ENCODE measurements around the gene IFITM5. TPM values are rescaled to one million over a fixed set of nuclear protein-coding genes. Genes with fewer than 3 reads are reported as not detected.
A peak's percentile ranks its signal among the peaks of the same experiment; 100 is the strongest.
"Not testable (repeated sequence)": the region's sequence is repeated elsewhere in the genome, so short reads cannot be mapped to it uniquely, and the experiment has no call there.

The IFITM5 gene
- total RNA-seq, 1 experiment from 2014 or later: not detected

DNA sequence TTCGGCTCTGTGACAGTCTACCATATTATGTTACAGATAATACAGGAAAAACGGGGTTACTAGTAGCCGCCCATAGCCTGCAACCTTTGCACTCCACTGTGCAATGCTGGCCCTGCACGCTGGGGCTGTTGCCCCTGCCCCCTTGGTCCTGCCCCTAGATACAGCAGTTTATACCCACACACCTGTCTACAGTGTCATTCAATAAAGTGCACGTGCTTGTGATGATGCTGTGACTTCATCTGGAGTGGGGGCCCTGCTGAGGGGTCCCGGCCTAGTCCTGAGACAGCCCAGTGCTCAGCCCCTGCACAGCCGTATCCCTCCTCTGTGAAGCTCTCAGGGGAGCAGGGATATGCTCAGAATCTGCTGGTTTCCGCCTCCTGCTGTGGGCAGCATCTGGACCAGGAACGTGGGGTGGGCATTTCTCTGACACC is 15.7 kb upstream of the IFITM5 start:
- TF ChIP-seq, protein P1, sequence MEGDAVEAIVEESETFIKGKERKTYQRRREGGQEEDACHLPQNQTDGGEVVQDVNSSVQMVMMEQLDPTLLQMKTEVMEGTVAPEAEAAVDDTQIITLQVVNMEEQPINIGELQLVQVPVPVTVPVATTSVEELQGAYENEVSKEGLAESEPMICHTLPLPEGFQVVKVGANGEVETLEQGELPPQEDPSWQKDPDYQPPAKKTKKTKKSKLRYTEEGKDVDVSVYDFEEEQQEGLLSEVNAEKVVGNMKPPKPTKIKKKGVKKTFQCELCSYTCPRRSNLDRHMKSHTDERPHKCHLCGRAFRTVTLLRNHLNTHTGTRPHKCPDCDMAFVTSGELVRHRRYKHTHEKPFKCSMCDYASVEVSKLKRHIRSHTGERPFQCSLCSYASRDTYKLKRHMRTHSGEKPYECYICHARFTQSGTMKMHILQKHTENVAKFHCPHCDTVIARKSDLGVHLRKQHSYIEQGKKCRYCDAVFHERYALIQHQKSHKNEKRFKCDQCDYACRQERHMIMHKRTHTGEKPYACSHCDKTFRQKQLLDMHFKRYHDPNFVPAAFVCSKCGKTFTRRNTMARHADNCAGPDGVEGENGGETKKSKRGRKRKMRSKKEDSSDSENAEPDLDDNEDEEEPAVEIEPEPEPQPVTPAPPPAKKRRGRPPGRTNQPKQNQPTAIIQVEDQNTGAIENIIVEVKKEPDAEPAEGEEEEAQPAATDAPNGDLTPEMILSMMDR (IDR thresholded peaks at IDR 0.05): no peak
- TF ChIP-seq TCF7L2 (IDR thresholded peaks at IDR 0.05; ENCODE audit: low read depth, low read length) (no peak), REST (IDR thresholded peaks at IDR 0.05; ENCODE audit: insufficient read depth in 1 of 2, low read depth in 2 of 2, low read length in 1 of 2) (no peak), POLR2AphosphoS5 (IDR thresholded peaks at IDR 0.05; ENCODE audit: low read depth, low read length) (no peak), SIN3A (IDR thresholded peaks at IDR 0.05; ENCODE audit: borderline replicate concordance, insufficient read depth, low read depth, low read length) (no peak)
- DNase-seq (ENCODE audit: low read depth, low spot score) (no peak), ATAC-seq (no peak)
- Histone ChIP-seq H3K36me3 (ENCODE audit: control insufficient read depth, insufficient read depth, low read length) (no peaks in the 10 kb centered on the region; the same call in 1 of the 2 replicates), H3K27me3 (ENCODE audit: control insufficient read depth, insufficient read depth, low read length) (no peaks in the 10 kb centered on the region; the same call in 1 of the 2 replicates), H3K4me1 (ENCODE audit: control insufficient read depth, insufficient read depth, low read length) (peaks cover 52% of the 10 kb centered on the region), H3K4me3 (ENCODE audit: low read depth in 2 of 2, low read length in 2 of 2) (peak overlapping the region; percentile 22 to 69), H3K9me3 (ENCODE audit: control insufficient read depth, insufficient read depth, low read depth, low read length) (no peaks in the 10 kb centered on the region), H3K27ac (ENCODE audit: low read length) (peak overlapping the region; percentile 94)
- ChIA-PET CTCF (no interaction called here), POLR2A (no interaction called here)
- intact Hi-C loops (cut with micrococcal nuclease; ENCODE audit: unreplicated experiment) (no loop called here), in situ Hi-C loops (cut with HindIII; ENCODE audit: low pct_unique_long_range_greater_than_20kb, low sequenced_read_pairs) (no loop called here)
- BruUV-seq (replicated peaks): no TSS peak

GRCh38 chr11:314554-314875 is 15.2 kb upstream of the IFITM5 start:
- intact Hi-C loops (cut with micrococcal nuclease; ENCODE audit: unreplicated experiment); POLR2A ChIA-PET; CTCF ChIA-PET; H3K36me3 ChIP-seq (ENCODE audit: control insufficient read depth, insufficient read depth, low read length); BruUV-seq (replicated peaks); DNase-seq (ENCODE audit: low read depth, low spot score); in situ Hi-C loops (cut with HindIII; ENCODE audit: low pct_unique_long_range_greater_than_20kb, low sequenced_read_pairs); H3K9me3 ChIP-seq (ENCODE audit: control insufficient read depth, insufficient read depth, low read depth, low read length); H3K27me3 ChIP-seq (ENCODE audit: control insufficient read depth, insufficient read depth, low read length): not testable (repeated sequence)
- peak overlapping the region; percentile 22 to 69 for H3K4me3 ChIP-seq (ENCODE audit: low read depth in 2 of 2, low read length in 2 of 2)
- H3K27ac ChIP-seq (ENCODE audit: low read length): peak overlapping the region; percentile 94
- ATAC-seq: peak; percentile 13; the same call in 1 of the 2 replicates
- peaks cover 58% of the 10 kb centered on the region for H3K4me1 ChIP-seq (ENCODE audit: control insufficient read depth, insufficient read depth, low read length)

DNA sequence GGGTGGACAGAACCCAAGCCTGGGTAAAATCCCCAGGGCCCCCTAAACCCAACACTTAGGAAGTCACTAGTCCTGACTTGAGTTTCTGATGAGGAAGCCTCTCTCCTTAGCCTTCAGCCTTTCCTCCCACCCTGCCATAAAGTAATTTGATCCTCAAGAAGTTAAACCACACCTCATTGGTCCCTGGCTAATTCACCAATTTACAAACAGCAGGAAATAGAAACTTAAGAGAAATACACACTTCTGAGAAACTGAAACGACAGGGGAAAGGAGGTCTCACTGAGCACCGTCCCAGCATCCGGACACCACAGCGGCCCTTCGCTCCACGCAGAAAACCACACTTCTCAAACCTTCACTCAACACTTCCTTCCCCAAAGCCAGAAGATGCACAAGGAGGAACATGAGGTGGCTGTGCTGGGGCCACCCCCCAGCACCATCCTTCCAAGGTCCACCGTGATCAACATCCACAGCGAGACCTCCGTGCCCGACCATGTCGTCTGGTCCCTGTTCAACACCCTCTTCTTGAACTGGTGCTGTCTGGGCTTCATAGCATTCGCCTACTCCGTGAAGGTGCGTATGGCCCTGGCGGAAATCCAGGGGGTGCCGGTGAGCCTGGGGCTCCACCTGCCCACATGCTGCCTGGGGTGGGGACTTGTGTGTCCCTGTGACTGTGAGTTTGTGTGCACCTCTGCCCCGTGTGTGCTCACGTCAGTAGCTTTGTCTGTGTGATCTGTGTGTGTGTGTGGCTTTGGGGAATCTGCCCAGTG is 14.6 kb upstream of the IFITM5 start, which contains the start of gene IFITM1:
Gene IFITM1, plus strand, starts transcription at position 254 of the 767 bp plus-strand sequence. Its CDS starts 131 bp downstream, at position 385.
- in situ Hi-C loops (cut with HindIII; ENCODE audit: low pct_unique_long_range_greater_than_20kb, low sequenced_read_pairs): no loop called here
- no peak for TF ChIP-seq POLR2AphosphoS5 (IDR thresholded peaks at IDR 0.05; ENCODE audit: low read depth, low read length)
- TF ChIP-seq SIN3A (IDR thresholded peaks at IDR 0.05; ENCODE audit: borderline replicate concordance, insufficient read depth, low read depth, low read length): no peak
- TF ChIP-seq, protein P1 (IDR thresholded peaks at IDR 0.05): no peak
- TF ChIP-seq TCF7L2 (IDR thresholded peaks at IDR 0.05; ENCODE audit: low read depth, low read length): no peak
- TF ChIP-seq REST (IDR thresholded peaks at IDR 0.05; ENCODE audit: insufficient read depth in 1 of 2, low read depth in 2 of 2, low read length in 1 of 2): no peak
- ChIA-PET CTCF (no interaction called here), POLR2A (no interaction called here)
- H3K9me3 ChIP-seq (ENCODE audit: control insufficient read depth, insufficient read depth, low read depth, low read length): no peaks in the 10 kb centered on the region
- TSS peak; percentile 96 for BruUV-seq (replicated peaks)
- no peak for DNase-seq (ENCODE audit: low read depth, low spot score)
- peaks cover 63% of the 10 kb centered on the region for H3K4me1 ChIP-seq (ENCODE audit: control insufficient read depth, insufficient read depth, low read length)
- no peaks in the 10 kb centered on the region; the same call in 1 of the 2 replicates for H3K27me3 ChIP-seq (ENCODE audit: control insufficient read depth, insufficient read depth, low read length)
- intact Hi-C loops (cut with micrococcal nuclease; ENCODE audit: unreplicated experiment): no loop called here
- peak within 1 kb of the TSS; percentile 94 for H3K27ac ChIP-seq (ENCODE audit: low read length)
- no peaks in the 10 kb centered on the region for H3K36me3 ChIP-seq (ENCODE audit: control insufficient read depth, insufficient read depth, low read length)
- peak within 1 kb of the TSS; percentile 22 to 69 for H3K4me3 ChIP-seq (ENCODE audit: low read depth in 2 of 2, low read length in 2 of 2)
- ATAC-seq: 0 out of 2 replicates have a peak, but pooled peaks have one; percentile 1
